ENCODE results near the gene ZNF236. TPM values are rescaled to one million over a fixed set of nuclear protein-coding genes. Genes with fewer than 3 reads are reported as not detected.
A peak's percentile ranks its signal among the peaks of the same experiment; 100 is the strongest.

The ZNF236 gene
- total RNA-seq, 1 donor from 2014 or later, result 32.5 TPM

DNA sequence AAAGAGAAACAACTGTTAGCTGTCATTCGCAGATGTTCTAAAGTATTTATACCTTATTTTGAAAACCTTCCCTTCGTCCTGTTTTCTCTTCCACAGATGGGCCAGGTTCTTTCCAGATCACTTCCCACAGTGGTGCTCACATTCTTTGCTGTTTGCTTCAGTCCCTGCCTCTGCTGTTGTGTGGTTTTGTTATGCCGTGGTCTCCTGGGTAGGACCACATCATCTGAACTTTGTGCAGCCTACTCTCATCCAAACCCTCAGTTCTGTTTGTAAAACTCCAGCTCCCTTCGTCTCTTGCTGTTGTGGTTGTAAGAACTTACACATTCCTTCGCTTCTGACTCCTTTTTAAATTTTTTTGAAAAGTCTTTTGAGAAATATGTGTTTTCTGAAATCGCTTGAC lies 38.1 kb downstream of the ZNF236 start:
- no peak for DNase-seq (ENCODE audit: low spot score in 2 of 2, unreplicated experiment in 2 of 2)

DNA sequence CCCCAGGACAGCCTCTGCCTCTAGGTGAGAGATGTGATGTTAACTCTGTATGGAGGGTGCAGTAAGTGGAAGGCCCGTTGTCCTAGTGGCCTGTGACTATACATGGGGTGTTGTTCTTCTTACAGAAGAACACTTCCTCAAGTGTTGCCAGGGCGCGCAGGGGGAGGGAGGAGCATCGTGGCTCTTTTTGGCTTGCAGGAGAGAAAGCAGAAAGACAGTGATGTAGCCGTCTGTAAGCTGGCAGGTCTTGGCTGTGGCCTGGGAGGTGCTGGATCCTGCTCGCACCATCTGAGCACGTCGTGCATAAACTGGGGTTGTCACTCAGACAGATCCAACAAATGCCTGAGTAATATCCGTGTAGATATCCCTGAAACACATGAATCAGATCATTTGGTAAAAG lies 44.3 kb downstream of the ZNF236 start:
- Mint-ChIP-seq H3K9me3 (no peaks in the 10 kb centered on the region), H3K36me3 (peaks cover 40% of the 10 kb centered on the region), H3K27ac (peak overlapping the region; percentile 21), H3K4me3 (no peak overlapping the region), H3K27me3 (ENCODE audit: low read depth) (no peaks in the 10 kb centered on the region), H3K4me1 (no peaks in the 10 kb centered on the region)
- no peak for DNase-seq (ENCODE audit: low spot score in 2 of 2, unreplicated experiment in 2 of 2)
- TF ChIP-seq, protein P1, sequence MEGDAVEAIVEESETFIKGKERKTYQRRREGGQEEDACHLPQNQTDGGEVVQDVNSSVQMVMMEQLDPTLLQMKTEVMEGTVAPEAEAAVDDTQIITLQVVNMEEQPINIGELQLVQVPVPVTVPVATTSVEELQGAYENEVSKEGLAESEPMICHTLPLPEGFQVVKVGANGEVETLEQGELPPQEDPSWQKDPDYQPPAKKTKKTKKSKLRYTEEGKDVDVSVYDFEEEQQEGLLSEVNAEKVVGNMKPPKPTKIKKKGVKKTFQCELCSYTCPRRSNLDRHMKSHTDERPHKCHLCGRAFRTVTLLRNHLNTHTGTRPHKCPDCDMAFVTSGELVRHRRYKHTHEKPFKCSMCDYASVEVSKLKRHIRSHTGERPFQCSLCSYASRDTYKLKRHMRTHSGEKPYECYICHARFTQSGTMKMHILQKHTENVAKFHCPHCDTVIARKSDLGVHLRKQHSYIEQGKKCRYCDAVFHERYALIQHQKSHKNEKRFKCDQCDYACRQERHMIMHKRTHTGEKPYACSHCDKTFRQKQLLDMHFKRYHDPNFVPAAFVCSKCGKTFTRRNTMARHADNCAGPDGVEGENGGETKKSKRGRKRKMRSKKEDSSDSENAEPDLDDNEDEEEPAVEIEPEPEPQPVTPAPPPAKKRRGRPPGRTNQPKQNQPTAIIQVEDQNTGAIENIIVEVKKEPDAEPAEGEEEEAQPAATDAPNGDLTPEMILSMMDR (IDR thresholded peaks at IDR 0.05; ENCODE audit: unreplicated experiment), result no peak

More for the DNA sequence above, 38.1 kb downstream of the ZNF236 start:
- Mint-ChIP-seq H3K36me3 (peaks cover 25% of the 10 kb centered on the region), H3K27me3 (ENCODE audit: low read depth) (no peaks in the 10 kb centered on the region), H3K4me3 (no peak overlapping the region), H3K27ac (no peak overlapping the region), H3K4me1 (peaks cover 4% of the 10 kb centered on the region), H3K9me3 (no peaks in the 10 kb centered on the region)
- TF ChIP-seq, protein P1 (IDR thresholded peaks at IDR 0.05; ENCODE audit: unreplicated experiment), result no peak

DNA sequence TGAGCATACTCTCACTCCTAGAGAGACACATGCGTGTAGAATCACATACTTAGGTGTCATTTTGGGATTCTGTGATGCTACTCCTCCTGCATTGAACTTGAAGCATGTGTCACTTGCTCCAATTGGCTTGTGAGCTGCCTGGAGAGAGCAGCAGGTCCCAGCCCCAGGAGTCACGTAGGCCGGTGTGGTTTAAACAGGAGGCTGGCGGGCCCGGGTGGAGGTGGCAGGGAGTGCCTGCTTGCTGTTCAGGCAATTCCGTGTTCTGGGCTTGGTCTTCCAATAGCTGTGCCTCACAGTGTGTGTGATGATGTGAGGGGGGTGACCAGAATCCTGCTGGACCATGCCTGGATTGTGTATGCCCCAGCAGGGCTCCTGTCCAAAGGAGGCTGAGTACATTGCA lies 51.0 kb downstream of the ZNF236 start:
- peaks cover 25% of the 10 kb centered on the region for H3K36me3 Mint-ChIP-seq
- no peaks in the 10 kb centered on the region for H3K9me3 Mint-ChIP-seq
- H3K27me3 Mint-ChIP-seq (ENCODE audit: low read depth), result no peaks in the 10 kb centered on the region
- no peak for DNase-seq (ENCODE audit: low spot score in 2 of 2, unreplicated experiment in 2 of 2)
- no peak overlapping the region for H3K4me3 Mint-ChIP-seq
- no peak overlapping the region for H3K27ac Mint-ChIP-seq
- TF ChIP-seq, protein P1 (IDR thresholded peaks at IDR 0.05; ENCODE audit: unreplicated experiment), result no peak
- H3K4me1 Mint-ChIP-seq, result no peaks in the 10 kb centered on the region

DNA sequence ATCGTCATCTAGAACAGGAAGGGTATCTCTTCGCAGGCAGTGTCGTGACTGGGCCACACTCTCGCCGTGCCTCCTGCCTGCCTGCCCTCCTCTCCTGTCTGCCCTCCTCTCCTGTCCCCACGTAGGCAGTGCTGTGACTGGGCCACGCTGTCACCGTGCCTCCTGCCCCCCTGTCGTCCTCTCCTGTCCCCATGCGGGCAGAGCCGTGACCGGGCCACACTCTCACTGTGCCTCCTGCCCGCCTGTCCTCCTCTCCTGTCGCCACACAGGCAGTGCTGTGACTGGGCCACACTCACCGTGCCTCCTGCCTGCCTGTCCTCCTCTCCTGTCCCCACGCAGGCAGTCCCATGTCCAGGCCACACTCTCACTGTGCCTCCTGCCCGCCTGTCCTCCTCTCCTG lies 51.4 kb downstream of the ZNF236 start:
- Mint-ChIP-seq H3K27me3 (ENCODE audit: low read depth) (no peaks in the 10 kb centered on the region), H3K27ac (no peak overlapping the region), H3K4me1 (no peaks in the 10 kb centered on the region), H3K4me3 (no peak overlapping the region), H3K9me3 (no peaks in the 10 kb centered on the region), H3K36me3 (peaks cover 26% of the 10 kb centered on the region)
- DNase-seq (ENCODE audit: low spot score in 2 of 2, unreplicated experiment in 2 of 2), result no peak
- TF ChIP-seq, protein P1 (IDR thresholded peaks at IDR 0.05; ENCODE audit: unreplicated experiment), result no peak

DNA sequence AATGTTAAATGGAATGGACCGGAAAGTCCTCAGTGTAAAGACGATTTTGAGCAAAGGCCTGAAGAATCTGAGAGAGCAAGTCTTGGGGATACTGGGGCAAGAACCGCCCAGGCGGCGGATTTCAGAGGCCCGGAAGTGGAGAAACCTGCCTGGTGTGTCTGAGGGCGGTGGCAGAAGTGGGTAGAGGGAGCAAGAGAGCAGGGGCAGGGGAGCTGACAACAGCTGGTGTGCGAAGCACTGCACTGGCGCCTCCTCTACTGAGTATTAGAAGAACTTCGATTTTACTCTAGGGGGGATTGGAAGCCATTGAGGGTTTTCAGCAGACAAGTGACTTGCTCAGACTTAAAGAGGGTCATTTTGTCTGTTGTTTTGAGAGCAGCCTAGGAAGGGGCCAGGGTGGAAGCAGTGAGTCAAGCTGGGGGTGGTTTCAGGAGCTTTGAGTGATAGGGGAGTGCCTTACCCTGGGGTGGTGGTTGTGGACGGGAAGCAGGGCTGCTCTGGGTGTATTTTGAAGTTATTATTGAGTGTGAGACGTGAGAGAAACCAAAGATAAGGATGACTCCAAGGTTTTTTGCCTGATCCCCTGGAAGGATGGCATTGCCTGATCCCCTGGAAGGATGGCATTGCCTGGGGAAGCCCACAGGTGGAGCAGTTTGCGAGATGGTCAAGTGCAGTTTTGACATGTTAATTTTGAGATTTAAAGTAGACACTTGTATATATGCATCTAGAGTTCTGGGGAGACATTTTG lies 52.5 kb downstream of the ZNF236 start:
- TF ChIP-seq, protein P1 (IDR thresholded peaks at IDR 0.05; ENCODE audit: unreplicated experiment), result no peak
- no peaks in the 10 kb centered on the region for H3K4me1 Mint-ChIP-seq
- H3K36me3 Mint-ChIP-seq, result peaks cover 22% of the 10 kb centered on the region
- no peaks in the 10 kb centered on the region for H3K27me3 Mint-ChIP-seq (ENCODE audit: low read depth)
- DNase-seq (ENCODE audit: low spot score in 2 of 2, unreplicated experiment in 2 of 2), result no peak
- H3K27ac Mint-ChIP-seq, result no peak overlapping the region
- H3K9me3 Mint-ChIP-seq, result no peaks in the 10 kb centered on the region
- no peak overlapping the region for H3K4me3 Mint-ChIP-seq

Measured in mesothelial cell of epicardium (in vitro differentiated cells).